HG03460 (cell line): ENCODE measurements around the gene PTGS1.

Experiments
- ATAC-seq: cut with Tn5 transposase; IDR thresholded peaks from one replicate; pipeline ENCODE4 v1.9.1; 2021; ENCODE audit not compliant: unreplicated experiment

The PTGS1 gene

DNA sequence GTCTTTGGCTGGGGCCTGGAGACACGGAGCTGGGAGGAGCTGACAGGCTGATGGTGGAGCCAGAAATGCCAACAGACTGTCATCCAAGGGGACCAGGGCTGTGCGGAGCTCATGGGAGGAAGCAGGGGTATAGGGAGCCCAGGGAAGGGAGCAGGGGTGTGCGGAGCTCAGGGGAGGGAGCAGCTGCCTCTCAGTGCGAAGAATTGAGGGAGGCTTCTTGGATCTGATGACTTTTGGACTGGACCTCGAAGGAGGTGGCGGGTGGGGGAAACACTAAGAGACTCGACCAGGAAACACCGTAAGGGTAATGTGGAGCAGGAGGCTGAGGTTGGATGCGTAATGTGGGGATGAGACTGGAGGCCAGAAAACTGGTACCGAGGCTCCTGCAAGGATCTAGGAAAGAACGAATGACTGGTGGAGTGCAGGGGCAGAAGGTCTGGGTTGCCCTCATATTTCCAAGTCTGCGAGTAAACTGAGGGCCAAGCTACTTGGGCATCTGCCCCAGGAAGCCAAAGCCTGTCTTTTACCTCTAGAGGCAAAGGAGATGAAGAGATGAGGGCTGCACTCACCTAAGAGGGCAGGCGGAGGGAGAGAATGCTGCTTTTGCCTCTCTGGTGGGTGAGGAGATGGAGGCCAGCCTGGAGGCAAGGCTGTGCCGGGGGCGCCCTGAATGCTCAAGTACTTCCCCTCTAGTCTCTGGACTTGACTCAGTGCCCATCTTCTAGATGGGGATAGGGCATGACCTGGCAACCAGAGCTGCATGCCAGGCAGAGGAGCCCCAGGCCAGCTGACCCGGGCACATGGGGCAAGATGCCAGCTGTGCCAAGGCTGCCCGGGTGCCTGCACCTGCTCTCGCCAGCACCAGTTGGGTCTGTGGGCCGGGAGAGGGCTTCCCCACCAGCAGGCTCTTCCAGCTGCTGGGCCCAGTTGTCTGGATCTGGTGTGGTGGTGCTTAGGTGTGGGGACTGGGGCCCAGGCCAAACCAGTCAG, 2.3 kb downstream of the PTGS1 start:
- no peak for ATAC-seq

GRCh38 chr9:122374885-122375420, 4.1 kb downstream of the PTGS1 start:
- no peak for ATAC-seq

GRCh38 chr9:122376796-122377195, 6.0 kb downstream of the PTGS1 start:
- ATAC-seq: no peak

DNA sequence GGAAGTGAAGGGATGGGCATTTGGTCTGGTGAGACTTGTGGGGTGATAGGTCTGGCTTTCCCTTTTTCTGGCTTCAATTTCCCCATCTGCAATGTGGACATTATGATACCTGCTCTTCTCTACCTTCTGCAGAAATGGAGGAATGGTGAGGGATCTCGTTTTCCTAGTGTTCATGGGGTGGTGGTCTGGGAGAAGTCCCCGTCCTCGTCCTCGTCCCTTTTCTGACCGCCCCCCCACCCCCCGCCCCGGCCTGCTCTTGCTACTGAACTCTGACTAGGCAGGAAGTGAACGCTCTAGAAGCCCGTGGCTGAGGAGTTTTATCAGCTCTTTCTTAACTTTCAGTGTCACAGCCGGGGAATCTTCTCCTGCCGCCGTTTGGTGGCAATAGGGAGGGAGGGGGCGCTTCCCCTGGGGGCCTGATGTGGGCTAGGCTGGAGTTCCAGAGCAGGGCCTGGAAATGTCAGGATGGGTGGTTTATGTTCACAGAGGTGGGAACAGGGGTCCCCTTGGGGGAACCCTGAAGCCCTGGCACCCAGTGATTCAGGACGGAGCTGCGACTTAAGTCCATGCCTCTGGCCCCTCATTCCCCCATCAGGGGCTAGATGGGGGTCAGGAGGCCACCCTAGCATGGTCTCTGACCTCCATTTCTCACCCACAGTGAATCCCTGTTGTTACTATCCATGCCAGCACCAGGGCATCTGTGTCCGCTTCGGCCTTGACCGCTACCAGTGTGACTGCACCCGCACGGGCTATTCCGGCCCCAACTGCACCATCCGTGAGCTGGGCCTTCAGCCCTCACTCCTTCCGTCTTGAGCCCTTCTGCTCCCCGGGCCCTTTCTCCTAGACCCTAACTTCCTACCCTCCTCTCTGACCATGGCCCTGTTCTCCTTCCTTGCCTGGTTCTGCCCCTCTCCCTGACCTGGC, 6.7 kb downstream of the PTGS1 start:
- ATAC-seq: no peak

- no peak for ATAC-seq
Observed at GRCh38 chr9:122378236-122378635, 7.4 kb downstream of the PTGS1 start.

DNA sequence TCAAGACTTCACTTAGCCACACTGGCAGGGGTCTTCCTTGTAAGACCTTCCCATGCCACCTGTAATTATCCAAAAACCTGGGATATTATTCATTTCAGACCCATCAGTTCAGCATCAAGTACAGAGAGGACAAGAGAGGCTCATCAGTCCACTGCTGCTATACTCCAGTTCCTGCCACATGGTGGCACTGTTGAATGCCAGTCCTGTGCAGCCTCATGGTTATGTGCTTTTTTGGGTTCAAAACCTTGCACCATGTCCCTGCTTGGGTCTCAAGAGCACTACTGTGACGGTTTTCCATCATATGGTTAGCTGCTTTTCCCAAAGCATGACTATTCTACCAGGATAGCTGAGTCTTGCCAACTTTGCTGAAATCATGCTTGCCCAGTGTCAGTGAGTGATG, 8.5 kb downstream of the PTGS1 start:
- no peak for ATAC-seq

GRCh38 chr9:122380293-122380692, 9.5 kb downstream of the PTGS1 start:
- ATAC-seq: no peak

- ATAC-seq: no peak
Observed at GRCh38 chr9:122381206-122381950, 10.6 kb downstream of the PTGS1 start.

GRCh38 chr9:122382901-122383850, 12.4 kb downstream of the PTGS1 start:
- no peak for ATAC-seq

DNA sequence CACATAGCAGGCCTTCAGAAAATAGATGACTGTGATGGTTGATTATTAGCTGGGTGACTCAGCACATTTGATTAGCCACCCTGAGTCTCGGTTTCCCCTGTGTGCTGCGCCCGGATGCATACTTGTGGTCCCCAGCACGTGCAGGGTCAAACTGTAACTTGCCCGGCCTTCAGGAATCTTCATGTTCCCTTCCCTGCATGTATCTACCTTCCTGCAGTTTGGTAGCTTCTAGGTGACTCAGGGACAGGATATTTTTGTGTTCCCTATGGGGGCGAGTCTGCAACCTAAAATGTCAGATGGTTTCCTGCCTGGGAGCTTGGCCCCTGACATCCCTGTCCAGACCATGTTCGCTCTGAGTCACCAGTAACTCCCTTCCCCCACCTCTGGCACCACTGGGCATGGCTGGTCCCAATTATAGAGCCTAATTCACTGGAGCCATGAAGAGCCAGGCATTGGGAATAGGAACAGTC, 13.2 kb downstream of the PTGS1 start:
- no peak for ATAC-seq

- no peak for ATAC-seq
Observed at GRCh38 chr9:122386311-122386872, 15.6 kb downstream of the PTGS1 start.

GRCh38 chr9:122387536-122387935, 16.7 kb downstream of the PTGS1 start:
- no peak for ATAC-seq

DNA sequence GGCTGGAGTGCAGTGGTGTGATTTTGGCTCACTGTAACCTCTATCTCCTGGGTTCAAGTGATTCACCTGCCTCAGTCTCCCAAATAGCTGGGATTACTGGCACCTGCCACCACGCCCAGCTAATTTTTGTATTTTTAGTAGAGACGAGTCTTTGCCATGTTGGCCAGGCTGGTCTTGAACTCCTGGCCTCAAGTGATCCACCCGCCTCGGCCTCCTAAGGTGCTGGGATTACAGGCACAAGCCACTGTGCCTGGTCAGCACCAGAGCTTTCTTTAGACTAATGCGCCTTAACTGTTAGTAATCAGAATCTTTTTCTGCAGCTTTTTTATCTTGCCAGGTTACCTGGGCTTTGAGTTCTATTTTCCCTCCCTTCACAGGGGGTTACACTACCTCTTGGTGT, 18.4 kb downstream of the PTGS1 start:
- ATAC-seq: no peak

GRCh38 chr9:122389799-122390481, 19.1 kb downstream of the PTGS1 start:
- ATAC-seq: no peak

GRCh38 chr9:122392284-122392683, 21.5 kb downstream of the PTGS1 start:
- no peak for ATAC-seq

GRCh38 chr9:122392714-122393113, 21.9 kb downstream of the PTGS1 start:
- ATAC-seq: no peak

DNA sequence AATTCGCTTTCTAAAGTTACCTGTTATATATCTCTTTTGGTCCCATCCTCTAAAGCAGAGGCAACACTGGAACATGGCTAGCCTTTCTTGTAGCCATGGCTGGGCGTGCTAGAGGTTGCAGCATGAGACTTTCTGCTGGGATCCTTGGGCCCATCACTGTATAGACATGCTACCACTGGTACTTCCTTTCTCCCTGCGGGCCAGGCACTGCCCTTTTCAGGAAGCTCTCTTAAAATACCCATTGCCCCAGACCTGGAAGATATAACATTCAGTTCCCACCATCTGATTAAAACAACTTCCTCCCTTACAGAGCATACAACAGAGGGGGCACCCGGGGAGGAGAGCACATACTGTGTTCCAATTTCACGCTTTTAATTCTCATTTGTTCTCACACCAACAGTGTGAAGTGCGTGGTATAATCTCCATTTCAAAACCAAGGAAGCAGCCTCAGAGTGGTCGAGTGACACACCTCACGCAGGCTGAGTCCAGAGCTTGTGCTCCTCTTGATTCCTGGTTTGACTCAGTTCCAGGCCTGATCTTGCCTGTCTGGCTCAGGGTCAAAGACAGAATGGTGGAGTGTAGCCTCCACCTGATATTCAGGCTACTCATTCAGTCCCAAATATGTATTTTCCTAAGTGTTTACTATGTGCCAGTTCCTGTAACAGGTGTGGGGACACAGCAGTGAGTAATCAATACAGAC, 22.6 kb downstream of the PTGS1 start:
- no peak for ATAC-seq
